Measurements from ENCODE around the gene CSK.

CSK gene

GRCh38 chr15:74788042-74788682 is 6.3 kb downstream of the CSK start:
- DNase-seq: peak; percentile 48

GRCh38 chr15:74788683-74789151 is 6.8 kb downstream of the CSK start:
- peak; percentile 77 for DNase-seq

DNA sequence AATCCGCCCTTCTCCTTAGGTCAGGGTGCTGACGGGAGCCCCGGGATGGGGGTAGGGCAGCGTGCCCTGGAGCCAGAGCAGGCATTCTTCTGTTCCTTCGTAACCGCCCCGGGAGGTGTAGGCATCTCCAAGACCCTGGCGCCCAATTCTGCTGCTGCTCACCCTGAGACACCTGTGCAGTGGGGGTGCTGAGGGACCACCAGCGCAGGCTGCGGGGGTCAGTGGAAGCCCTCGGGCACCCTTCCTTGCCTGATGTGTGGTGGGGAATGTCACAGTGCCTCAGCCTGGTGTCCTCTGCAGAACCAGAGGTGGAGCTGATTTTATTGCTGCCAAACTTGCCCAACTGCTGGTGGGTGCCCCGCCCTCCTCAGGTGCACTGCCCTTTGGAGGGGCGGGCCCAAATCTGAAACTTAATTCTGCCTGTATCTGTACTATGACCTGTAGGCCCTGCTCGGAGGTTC is 7.3 kb downstream of the CSK start:
- DNase-seq: no peak

- no peak for DNase-seq
Measured at GRCh38 chr15:74789741-74790079, 7.8 kb downstream of the CSK start.

DNA sequence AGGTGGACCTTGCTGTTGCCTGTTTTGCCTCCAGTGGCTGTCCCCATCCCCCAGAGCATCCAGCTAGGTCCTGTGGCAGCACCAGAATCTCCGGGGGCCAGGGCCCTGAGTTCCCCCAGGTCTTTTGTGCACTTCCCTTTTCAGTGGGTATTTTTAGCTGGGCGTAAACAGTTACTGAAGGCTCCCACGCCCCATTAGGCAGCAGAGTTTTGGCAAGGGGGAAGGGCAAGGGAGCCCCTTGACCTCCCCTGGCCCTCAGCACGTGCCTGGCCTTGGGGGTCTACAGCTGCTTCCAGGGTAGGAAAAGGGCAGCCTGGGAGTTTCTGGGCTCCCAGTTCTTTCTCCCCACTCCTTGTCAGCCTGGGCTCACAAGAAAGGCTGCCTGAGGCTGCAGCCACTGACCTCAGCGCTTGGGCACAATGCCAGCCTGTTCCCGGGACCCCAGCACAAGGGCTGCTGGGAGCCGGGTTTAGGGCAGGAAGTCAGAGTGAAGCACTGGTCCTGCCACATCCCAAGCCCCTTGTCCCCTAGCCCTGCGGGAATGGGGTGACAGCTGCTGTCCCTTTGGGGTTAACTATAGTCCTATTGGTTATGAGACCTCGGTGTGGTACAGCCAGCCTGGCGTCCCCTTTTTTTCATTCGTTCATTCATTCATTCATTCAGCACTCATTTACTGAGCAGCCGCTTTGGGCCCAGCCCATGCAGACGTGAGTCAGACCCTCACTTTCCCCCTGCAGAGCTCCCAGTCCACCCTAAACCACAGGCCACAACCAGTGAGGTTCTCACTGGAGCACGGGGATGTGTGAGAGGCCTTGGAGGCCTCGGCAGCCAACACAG is 8.4 kb downstream of the CSK start:
- DNase-seq: peak; percentile 90

GRCh38 chr15:74791007-74791406 is 9.1 kb downstream of the CSK start:
- no peak for DNase-seq

- DNase-seq: no peak
Measured at GRCh38 chr15:74791667-74792066, 9.8 kb downstream of the CSK start.

DNA sequence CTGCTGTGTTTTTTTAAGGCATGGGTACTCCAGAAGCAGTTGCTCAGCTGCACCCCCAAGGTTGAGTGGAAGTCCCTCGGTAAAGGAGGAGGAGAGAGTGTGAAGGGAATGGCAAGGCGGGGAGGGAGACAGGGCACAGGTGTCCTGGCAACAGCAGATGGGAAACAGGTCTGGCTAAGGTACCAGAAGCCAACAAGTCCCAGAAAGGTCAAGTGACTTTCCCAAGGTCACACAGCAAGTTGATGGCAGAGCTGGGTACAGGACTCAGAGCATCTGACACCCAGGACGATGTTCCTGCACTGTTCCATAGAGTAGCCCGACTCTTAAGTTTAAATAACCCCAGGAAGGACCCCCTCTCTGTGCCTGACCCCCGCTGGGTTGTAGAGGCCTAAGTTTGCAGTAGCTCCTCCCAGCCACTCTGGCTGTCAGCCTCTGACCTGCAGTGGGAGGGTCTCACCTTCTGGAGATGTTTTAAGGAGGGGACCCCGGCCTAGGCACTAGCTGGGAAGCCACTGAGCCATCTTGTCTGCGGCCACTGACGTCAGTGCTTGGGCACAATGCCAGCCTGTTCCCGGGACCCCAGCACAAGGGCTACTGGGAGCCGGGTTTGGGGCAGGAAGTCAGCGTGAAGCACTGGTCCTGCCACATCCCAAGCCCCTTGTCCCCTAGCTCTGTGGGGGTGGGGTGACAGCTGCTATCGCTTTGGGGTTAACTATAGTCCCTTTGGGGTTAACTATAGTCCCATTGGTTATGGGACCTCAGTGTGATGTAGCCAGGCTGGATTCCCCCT is 10.5 kb downstream of the CSK start:
- DNase-seq: no peak

- DNase-seq: peak; percentile 84
Measured at GRCh38 chr15:74793135-74794028, 11.5 kb downstream of the CSK start.

DNA sequence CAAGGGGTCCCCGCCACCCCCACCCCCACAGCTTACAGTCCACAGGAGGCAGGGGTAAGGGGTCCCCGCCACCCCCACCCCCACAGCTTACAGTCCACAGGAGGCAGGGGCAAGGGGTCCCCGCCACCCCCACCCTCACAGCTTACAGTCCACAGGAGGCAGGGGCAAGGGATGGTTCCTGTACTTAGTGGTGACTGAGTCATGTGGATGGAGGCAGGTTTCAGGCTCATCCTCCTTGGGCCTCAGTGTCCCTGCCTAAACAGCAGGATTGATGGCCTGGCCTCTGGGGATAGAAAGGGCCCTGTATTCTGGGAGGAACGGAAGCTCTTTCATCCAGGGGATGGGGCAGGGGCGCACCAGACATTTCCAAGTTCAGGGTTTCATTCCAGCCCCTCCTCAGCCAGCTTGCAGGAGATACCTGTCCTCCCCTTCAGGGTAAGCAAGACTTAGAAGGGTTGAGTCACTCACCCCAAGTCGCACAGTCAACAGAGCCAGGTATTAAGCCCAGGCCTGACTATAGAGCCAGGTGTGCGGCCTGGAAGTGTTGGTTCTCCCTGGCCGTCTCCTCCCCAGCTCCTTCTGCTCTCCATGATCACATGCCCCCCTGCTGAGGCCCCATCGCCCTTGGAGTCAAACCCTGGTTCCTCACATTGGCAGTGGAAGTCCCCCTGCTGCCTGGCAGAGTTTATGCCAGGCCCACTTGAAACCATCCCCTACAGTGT is 12.5 kb downstream of the CSK start:
- DNase-seq: no peak

DNA sequence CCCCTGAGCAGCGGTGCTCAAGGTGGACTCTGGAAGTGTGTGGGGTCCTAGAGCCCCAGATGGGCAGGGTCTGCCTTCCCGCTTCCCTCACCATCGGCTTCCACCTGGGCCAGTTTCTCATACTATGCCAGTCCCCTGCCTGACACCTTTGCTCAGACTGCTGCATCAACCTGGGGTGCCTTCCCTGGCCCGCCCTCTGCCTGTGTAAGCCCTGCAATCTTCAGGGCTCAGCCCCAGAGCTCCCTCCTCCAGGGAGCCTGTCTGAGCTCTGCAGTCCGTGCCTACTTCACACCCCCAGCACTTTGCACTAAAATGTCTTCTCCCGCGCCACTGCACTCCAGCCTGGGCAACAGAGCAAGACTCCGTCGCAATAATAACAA is 13.1 kb downstream of the CSK start:
- no peak for DNase-seq

GRCh38 chr15:74795966-74796625 is 14.2 kb downstream of the CSK start:
- DNase-seq: no peak

DNA sequence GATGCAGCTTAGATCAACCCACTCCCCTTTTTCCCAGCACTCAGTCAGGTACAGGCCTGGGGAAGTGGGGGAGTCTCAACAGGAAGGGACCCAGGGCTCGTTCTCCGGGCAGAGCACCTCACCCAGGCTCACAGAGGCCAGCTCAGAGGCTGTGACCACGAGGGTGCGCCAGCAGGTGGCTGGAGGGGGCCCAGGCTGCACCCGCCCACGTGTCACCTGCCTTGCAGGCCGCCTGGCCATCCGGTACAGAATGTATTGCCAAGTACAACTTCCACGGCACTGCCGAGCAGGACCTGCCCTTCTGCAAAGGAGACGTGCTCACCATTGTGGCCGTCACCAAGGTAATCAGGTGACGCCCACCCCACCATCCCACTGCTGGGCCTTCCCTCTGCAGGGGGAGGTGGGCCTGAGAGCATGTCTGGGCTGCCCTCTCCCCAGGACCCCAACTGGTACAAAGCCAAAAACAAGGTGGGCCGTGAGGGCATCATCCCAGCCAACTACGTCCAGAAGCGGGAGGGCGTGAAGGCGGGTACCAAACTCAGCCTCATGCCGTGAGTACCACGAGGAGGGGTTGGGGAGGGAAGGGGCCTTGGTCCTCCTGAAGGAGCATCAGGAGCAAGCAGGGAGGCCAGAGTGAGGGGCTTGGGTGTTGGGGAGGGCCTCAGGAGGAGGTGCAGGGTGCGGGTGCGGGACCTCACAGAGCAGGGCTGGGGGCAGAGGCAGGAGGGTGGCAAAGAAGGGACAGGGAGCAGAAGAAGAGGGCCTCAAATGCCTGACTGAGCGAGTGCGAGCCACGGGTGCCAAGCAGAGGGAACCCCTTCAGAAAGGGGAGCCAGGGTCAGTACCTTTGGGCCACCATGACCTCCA is 16.7 kb downstream of the CSK start:
- DNase-seq: no peak

DNA sequence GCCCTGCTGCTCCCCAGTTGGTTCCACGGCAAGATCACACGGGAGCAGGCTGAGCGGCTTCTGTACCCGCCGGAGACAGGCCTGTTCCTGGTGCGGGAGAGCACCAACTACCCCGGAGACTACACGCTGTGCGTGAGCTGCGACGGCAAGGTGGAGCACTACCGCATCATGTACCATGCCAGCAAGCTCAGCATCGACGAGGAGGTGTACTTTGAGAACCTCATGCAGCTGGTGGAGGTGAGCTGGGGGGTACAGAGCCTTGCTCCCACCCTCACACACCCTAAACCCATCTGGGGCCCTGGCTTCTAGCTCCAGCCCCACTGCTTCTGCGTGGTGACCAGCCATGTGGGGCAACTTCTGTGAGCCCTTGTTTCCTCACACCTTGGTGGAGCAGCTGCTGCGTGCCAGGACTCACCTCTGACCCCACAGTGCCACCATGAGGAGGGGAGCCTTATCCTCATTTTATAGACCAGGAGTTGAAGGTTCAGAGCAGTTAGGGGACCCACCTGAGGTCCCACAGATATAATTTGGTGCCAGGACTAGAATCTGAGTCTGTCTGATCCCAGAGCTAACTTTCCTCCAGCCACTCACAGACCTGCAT is 17.5 kb downstream of the CSK start:
- DNase-seq: peak; percentile 64

GRCh38 chr15:74799856-74800558 is 18.1 kb downstream of the CSK start:
- DNase-seq: peak; percentile 93

DNA sequence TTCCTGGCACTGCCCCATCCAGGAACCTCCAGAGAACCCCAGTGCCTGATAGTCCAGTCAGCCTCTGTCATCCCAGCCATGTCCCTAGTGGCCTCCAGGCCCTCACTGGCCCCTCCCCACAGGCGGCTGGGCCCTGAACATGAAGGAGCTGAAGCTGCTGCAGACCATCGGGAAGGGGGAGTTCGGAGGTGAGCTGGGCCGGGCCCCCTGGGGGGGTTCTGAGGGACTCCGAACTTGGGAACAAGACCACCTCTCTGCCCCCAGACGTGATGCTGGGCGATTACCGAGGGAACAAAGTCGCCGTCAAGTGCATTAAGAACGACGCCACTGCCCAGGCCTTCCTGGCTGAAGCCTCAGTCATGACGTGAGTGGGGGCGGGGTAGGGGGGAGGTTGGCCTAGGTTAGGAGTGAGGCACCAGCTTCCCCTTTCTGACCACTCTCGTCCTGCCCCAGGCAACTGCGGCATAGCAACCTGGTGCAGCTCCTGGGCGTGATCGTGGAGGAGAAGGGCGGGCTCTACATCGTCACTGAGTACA is 18.7 kb downstream of the CSK start:
- peak; percentile 46 for DNase-seq

DNA sequence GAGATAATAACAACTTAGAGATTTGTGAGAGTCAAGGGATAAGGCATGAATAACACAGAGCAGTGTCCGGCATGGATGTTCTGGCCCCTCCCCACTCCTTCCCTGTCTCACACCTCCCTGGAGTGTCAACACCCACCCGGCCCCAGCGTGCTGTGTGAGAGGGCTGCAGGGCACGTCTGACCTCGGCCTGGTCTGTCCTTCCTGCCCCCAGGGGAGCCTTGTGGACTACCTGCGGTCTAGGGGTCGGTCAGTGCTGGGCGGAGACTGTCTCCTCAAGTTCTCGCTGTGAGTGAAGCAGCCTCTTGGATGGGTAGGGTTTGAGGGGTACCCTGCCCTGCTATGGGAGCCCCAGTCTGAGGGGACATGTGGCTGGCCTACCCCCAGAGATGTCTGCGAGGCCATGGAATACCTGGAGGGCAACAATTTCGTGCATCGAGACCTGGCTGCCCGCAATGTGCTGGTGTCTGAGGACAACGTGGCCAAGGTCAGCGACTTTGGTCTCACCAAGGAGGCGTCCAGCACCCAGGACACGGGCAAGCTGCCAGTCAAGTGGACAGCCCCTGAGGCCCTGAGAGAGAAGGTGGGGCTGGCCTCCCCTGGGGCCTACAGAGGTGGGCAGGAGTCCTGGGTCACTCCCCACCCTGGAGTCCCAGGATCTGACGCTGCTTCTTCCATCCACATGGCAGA is 19.6 kb downstream of the CSK start:
- DNase-seq: no peak

- no peak for DNase-seq
Measured at GRCh38 chr15:74802290-74802689, 20.4 kb downstream of the CSK start.
